ENCODE data around the gene ADAMTSL3.
"Not testable (repeated sequence)": the region's sequence is repeated elsewhere in the genome, so short reads cannot be mapped to it uniquely, and the experiment has no call there.

Gene ADAMTSL3

GRCh38 chr15:83700082-83700481 lies 46.2 kb downstream of the ADAMTSL3 start:
- no peaks in the 10 kb centered on the region for H3K9me3 ChIP-seq (ENCODE audit: control insufficient read depth in 2 of 2, low read length in 2 of 2)
- H3K27ac ChIP-seq (ENCODE audit: low read length) = no peak overlapping the region
- no peak overlapping the region for H3K4me3 ChIP-seq (ENCODE audit: low read length in 2 of 2)
- no peak overlapping the region for H3K9ac ChIP-seq (ENCODE audit: low read length in 2 of 2)
- no peaks in the 10 kb centered on the region for H3K27me3 ChIP-seq (ENCODE audit: control insufficient read depth in 1 of 2, insufficient read depth in 2 of 2, low read length in 2 of 2)
- peaks cover 27% of the 10 kb centered on the region for H3K4me1 ChIP-seq (ENCODE audit: control insufficient read depth, insufficient read depth, low read length)
- peaks cover 0 to 3% of the 10 kb centered on the region in 2 donors for H3K36me3 ChIP-seq (ENCODE audit: control insufficient read depth in 2 of 2, insufficient read depth in 2 of 2, low read length in 2 of 2)

GRCh38 chr15:83702314-83702713 lies 48.4 kb downstream of the ADAMTSL3 start:
- not testable (repeated sequence) for H3K36me3 ChIP-seq (ENCODE audit: control insufficient read depth in 2 of 2, insufficient read depth in 2 of 2, low read length in 2 of 2); H3K27me3 ChIP-seq (ENCODE audit: control insufficient read depth in 1 of 2, insufficient read depth in 2 of 2, low read length in 2 of 2); H3K9me3 ChIP-seq (ENCODE audit: control insufficient read depth in 2 of 2, low read length in 2 of 2); H3K9ac ChIP-seq (ENCODE audit: low read length in 2 of 2); H3K4me3 ChIP-seq (ENCODE audit: low read length in 2 of 2); H3K27ac ChIP-seq (ENCODE audit: low read length); H3K4me1 ChIP-seq (ENCODE audit: control insufficient read depth, insufficient read depth, low read length)

GRCh38 chr15:83708328-83708727 lies 54.4 kb downstream of the ADAMTSL3 start:
- H3K27me3 ChIP-seq (ENCODE audit: control insufficient read depth in 1 of 2, insufficient read depth in 2 of 2, low read length in 2 of 2) = no peaks in the 10 kb centered on the region
- no peaks in the 10 kb centered on the region for H3K4me1 ChIP-seq (ENCODE audit: control insufficient read depth, insufficient read depth, low read length)
- no peaks in the 10 kb centered on the region for H3K9me3 ChIP-seq (ENCODE audit: control insufficient read depth in 2 of 2, low read length in 2 of 2)
- no peak overlapping the region for H3K4me3 ChIP-seq (ENCODE audit: low read length in 2 of 2)
- H3K36me3 ChIP-seq (ENCODE audit: control insufficient read depth in 2 of 2, insufficient read depth in 2 of 2, low read length in 2 of 2) = peaks cover 3 to 11% of the 10 kb centered on the region in 2 donors
- H3K27ac ChIP-seq (ENCODE audit: low read length) = no peak overlapping the region
- no peak overlapping the region for H3K9ac ChIP-seq (ENCODE audit: low read length in 2 of 2)

- Histone ChIP-seq H3K9ac (ENCODE audit: low read length in 2 of 2) (no peak overlapping the region), H3K9me3 (ENCODE audit: control insufficient read depth in 2 of 2, low read length in 2 of 2) (no peaks in the 10 kb centered on the region), H3K27ac (ENCODE audit: low read length) (no peak overlapping the region), H3K4me1 (ENCODE audit: control insufficient read depth, insufficient read depth, low read length) (no peaks in the 10 kb centered on the region), H3K4me3 (ENCODE audit: low read length in 2 of 2) (no peak overlapping the region), H3K36me3 (ENCODE audit: control insufficient read depth in 2 of 2, insufficient read depth in 2 of 2, low read length in 2 of 2) (peaks cover 4 to 11% of the 10 kb centered on the region in 2 donors), H3K27me3 (ENCODE audit: control insufficient read depth in 1 of 2, insufficient read depth in 2 of 2, low read length in 2 of 2) (no peaks in the 10 kb centered on the region)
Observed at GRCh38 chr15:83709241-83709640, 55.3 kb downstream of the ADAMTSL3 start.

- Histone ChIP-seq H3K4me1 (ENCODE audit: control insufficient read depth, insufficient read depth, low read length) (no peaks in the 10 kb centered on the region), H3K4me3 (ENCODE audit: low read length in 2 of 2) (no peak overlapping the region), H3K27me3 (ENCODE audit: control insufficient read depth in 1 of 2, insufficient read depth in 2 of 2, low read length in 2 of 2) (no peaks in the 10 kb centered on the region), H3K27ac (ENCODE audit: low read length) (no peak overlapping the region), H3K9ac (ENCODE audit: low read length in 2 of 2) (no peak overlapping the region), H3K9me3 (ENCODE audit: control insufficient read depth in 2 of 2, low read length in 2 of 2) (no peaks in the 10 kb centered on the region), H3K36me3 (ENCODE audit: control insufficient read depth in 2 of 2, insufficient read depth in 2 of 2, low read length in 2 of 2) (peaks cover 4 to 10% of the 10 kb centered on the region in 2 donors)
Observed at GRCh38 chr15:83709811-83710210, 55.9 kb downstream of the ADAMTSL3 start.

- no peak overlapping the region for H3K9ac ChIP-seq (ENCODE audit: low read length in 2 of 2)
- no peak overlapping the region for H3K27ac ChIP-seq (ENCODE audit: low read length)
- H3K9me3 ChIP-seq (ENCODE audit: control insufficient read depth in 2 of 2, low read length in 2 of 2) = no peaks in the 10 kb centered on the region
- no peaks in the 10 kb centered on the region for H3K27me3 ChIP-seq (ENCODE audit: control insufficient read depth in 1 of 2, insufficient read depth in 2 of 2, low read length in 2 of 2)
- H3K4me3 ChIP-seq (ENCODE audit: low read length in 2 of 2) = no peak overlapping the region
- H3K4me1 ChIP-seq (ENCODE audit: control insufficient read depth, insufficient read depth, low read length) = no peaks in the 10 kb centered on the region
- H3K36me3 ChIP-seq (ENCODE audit: control insufficient read depth in 2 of 2, insufficient read depth in 2 of 2, low read length in 2 of 2) = peaks cover 4 to 5% of the 10 kb centered on the region in 2 donors
Observed at GRCh38 chr15:83710452-83710851, 56.5 kb downstream of the ADAMTSL3 start.

- H3K4me1 ChIP-seq (ENCODE audit: control insufficient read depth, insufficient read depth, low read length) = no peaks in the 10 kb centered on the region
- H3K27me3 ChIP-seq (ENCODE audit: control insufficient read depth in 1 of 2, insufficient read depth in 2 of 2, low read length in 2 of 2) = no peaks in the 10 kb centered on the region
- no peak overlapping the region for H3K9ac ChIP-seq (ENCODE audit: low read length in 2 of 2)
- H3K27ac ChIP-seq (ENCODE audit: low read length) = no peak overlapping the region
- peaks cover 3 to 4% of the 10 kb centered on the region in 2 donors for H3K36me3 ChIP-seq (ENCODE audit: control insufficient read depth in 2 of 2, insufficient read depth in 2 of 2, low read length in 2 of 2)
- H3K9me3 ChIP-seq (ENCODE audit: control insufficient read depth in 2 of 2, low read length in 2 of 2) = no peaks in the 10 kb centered on the region
- H3K4me3 ChIP-seq (ENCODE audit: low read length in 2 of 2) = no peak overlapping the region
Observed at GRCh38 chr15:83711236-83711635, 57.3 kb downstream of the ADAMTSL3 start.

- Histone ChIP-seq H3K9me3 (ENCODE audit: control insufficient read depth in 2 of 2, low read length in 2 of 2) (no peaks in the 10 kb centered on the region), H3K27ac (ENCODE audit: low read length) (no peak overlapping the region), H3K36me3 (ENCODE audit: control insufficient read depth in 2 of 2, insufficient read depth in 2 of 2, low read length in 2 of 2) (peaks cover 3 to 4% of the 10 kb centered on the region in 2 donors), H3K27me3 (ENCODE audit: control insufficient read depth in 1 of 2, insufficient read depth in 2 of 2, low read length in 2 of 2) (no peaks in the 10 kb centered on the region), H3K9ac (ENCODE audit: low read length in 2 of 2) (no peak overlapping the region), H3K4me1 (ENCODE audit: control insufficient read depth, insufficient read depth, low read length) (no peaks in the 10 kb centered on the region), H3K4me3 (ENCODE audit: low read length in 2 of 2) (no peak overlapping the region)
Observed at GRCh38 chr15:83713242-83713641, 59.3 kb downstream of the ADAMTSL3 start.

- Histone ChIP-seq H3K36me3 (ENCODE audit: control insufficient read depth in 2 of 2, insufficient read depth in 2 of 2, low read length in 2 of 2) (peaks cover 3 to 4% of the 10 kb centered on the region in 2 donors), H3K27me3 (ENCODE audit: control insufficient read depth in 1 of 2, insufficient read depth in 2 of 2, low read length in 2 of 2) (no peaks in the 10 kb centered on the region), H3K9ac (ENCODE audit: low read length in 2 of 2) (no peak overlapping the region), H3K4me3 (ENCODE audit: low read length in 2 of 2) (no peak overlapping the region), H3K4me1 (ENCODE audit: control insufficient read depth, insufficient read depth, low read length) (no peaks in the 10 kb centered on the region), H3K27ac (ENCODE audit: low read length) (no peak overlapping the region), H3K9me3 (ENCODE audit: control insufficient read depth in 2 of 2, low read length in 2 of 2) (no peaks in the 10 kb centered on the region)
Observed at GRCh38 chr15:83714939-83715628, 61.2 kb downstream of the ADAMTSL3 start.

- Histone ChIP-seq H3K4me3 (ENCODE audit: low read length in 2 of 2) (no peak overlapping the region), H3K27ac (ENCODE audit: low read length) (no peak overlapping the region), H3K27me3 (ENCODE audit: control insufficient read depth in 1 of 2, insufficient read depth in 2 of 2, low read length in 2 of 2) (no peaks in the 10 kb centered on the region), H3K4me1 (ENCODE audit: control insufficient read depth, insufficient read depth, low read length) (no peaks in the 10 kb centered on the region), H3K9ac (ENCODE audit: low read length in 2 of 2) (no peak overlapping the region), H3K9me3 (ENCODE audit: control insufficient read depth in 2 of 2, low read length in 2 of 2) (no peaks in the 10 kb centered on the region), H3K36me3 (ENCODE audit: control insufficient read depth in 2 of 2, insufficient read depth in 2 of 2, low read length in 2 of 2) (peaks cover 3 to 4% of the 10 kb centered on the region in 2 donors)
Observed at GRCh38 chr15:83716605-83717004, 62.7 kb downstream of the ADAMTSL3 start.

- Histone ChIP-seq H3K27me3 (ENCODE audit: control insufficient read depth in 1 of 2, insufficient read depth in 2 of 2, low read length in 2 of 2) (no peaks in the 10 kb centered on the region), H3K4me3 (ENCODE audit: low read length in 2 of 2) (no peak overlapping the region), H3K36me3 (ENCODE audit: control insufficient read depth in 2 of 2, insufficient read depth in 2 of 2, low read length in 2 of 2) (peaks cover 3 to 4% of the 10 kb centered on the region in 2 donors), H3K9ac (ENCODE audit: low read length in 2 of 2) (no peak overlapping the region), H3K27ac (ENCODE audit: low read length) (no peak overlapping the region), H3K4me1 (ENCODE audit: control insufficient read depth, insufficient read depth, low read length) (no peaks in the 10 kb centered on the region), H3K9me3 (ENCODE audit: control insufficient read depth in 2 of 2, low read length in 2 of 2) (no peaks in the 10 kb centered on the region)
Observed at GRCh38 chr15:83717010-83717409, 63.1 kb downstream of the ADAMTSL3 start.

Data from stomach smooth muscle (tissue), 2 donors.